GM18870 (cell line): Measurements from ENCODE around the gene ATOH8.
"Not testable (repeated sequence)": the region's sequence is repeated elsewhere in the genome, so short reads cannot be mapped to it uniquely, and the experiment has no call there.

Experiments used
- ATAC-seq: cut with Tn5 transposase; IDR thresholded peaks from one replicate; pipeline ENCODE4 v1.9.1; 2021; ENCODE audit warnings: moderate library complexity; ENCODE audit not compliant: unreplicated experiment

The ATOH8 gene

DNA sequence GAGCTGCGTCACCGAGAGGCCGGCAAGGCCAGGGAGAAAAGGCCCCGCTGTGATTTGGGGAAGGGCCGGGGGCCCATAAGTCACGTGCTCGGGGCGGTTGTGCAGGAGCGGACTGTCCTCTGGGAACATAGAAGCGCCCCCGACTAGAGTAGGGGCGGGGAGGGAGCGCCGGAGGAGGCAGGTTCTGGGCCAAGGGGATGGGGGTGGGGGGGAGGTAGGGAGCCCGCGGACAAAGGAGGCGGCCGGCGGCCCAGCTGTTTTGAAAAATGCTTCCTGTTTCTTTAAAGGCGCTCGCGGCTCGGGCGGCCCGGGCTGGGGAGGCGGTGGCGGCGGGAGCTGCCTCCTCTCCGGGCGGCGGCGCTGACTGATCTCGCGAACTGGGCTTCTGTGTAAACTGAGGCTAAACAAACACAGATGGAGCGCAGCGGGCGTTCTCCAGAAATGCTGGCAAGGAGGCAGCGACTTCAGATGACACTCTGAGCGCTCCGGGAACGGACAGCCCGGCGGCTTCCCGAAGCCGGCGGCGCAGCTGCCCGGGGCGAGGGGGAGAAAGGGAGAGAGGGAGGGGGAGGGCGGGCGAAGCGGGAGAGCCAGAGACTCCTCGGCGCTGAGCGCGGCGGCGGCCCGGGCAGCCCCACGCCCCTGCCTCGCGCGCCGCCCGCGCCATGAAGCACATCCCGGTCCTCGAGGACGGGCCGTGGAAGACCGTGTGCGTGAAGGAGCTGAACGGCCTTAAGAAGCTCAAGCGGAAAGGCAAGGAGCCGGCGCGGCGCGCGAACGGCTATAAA, at the start of gene ATOH8:
TSS of gene ATOH8 (plus strand) at position 467 of the 788 bp plus-strand sequence. CDS start at position 666, 199 bp downstream.
- no peak for ATAC-seq

- ATAC-seq = no peak
Observed at GRCh38 chr2:85704038-85704437, 49.8 kb upstream of the ATOH8 start.

GRCh38 chr2:85704800-85705679, 48.8 kb upstream of the ATOH8 start:
- no peak for ATAC-seq

- no peak for ATAC-seq
Observed at GRCh38 chr2:85705680-85706039, 48.1 kb upstream of the ATOH8 start.

- ATAC-seq = no peak
Observed at GRCh38 chr2:85706063-85706462, 47.7 kb upstream of the ATOH8 start.

GRCh38 chr2:85706599-85707296, 47.0 kb upstream of the ATOH8 start:
- no peak for ATAC-seq

GRCh38 chr2:85707304-85707703, 46.5 kb upstream of the ATOH8 start:
- no peak for ATAC-seq

GRCh38 chr2:85708641-85709040, 45.1 kb upstream of the ATOH8 start:
- ATAC-seq = no peak

DNA sequence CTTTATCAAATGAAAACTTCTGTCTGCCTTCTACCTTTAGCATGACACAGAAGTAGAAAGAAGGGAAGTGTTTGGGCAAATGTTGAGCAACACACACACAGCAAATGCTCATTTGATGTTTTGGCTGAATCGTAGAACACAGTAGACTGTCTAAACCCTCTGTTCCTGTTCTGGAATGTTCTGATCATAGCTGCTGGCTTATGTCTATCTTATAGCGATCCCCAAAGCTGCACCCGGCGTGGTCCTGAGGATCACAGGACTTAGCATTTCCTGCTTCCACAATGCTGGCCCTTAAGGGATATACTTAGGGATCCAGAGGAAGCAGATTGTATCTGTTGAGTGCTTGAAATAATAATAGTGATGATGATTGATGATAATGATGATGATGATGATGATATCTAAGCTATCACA, 44.4 kb upstream of the ATOH8 start:
- ATAC-seq = no peak

- no peak for ATAC-seq
Observed at GRCh38 chr2:85710687-85711577, 42.9 kb upstream of the ATOH8 start.

DNA sequence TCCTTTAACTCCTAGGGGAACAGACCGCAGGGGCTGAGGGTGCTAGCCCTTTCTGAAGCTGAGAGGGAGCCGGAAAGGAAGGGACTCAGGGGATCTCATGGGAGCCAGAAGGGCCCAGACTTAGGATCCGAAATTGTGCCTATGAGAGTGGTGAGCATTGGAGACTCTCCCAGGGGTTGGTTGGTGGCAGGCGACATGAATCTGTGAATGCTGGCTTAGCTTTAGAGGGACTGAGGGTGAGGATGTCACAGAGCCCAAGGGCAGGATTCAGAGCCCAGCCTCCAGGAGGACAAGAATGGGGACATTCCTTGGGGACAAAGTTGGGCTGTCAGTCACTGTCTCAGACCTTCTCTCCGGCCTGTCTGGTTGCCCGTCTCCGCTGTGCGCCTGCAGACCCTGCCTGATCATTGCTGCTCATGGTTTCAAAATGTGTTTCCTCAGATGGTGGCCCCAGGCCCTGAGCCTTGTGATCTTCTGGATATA, 42.2 kb upstream of the ATOH8 start:
- ATAC-seq = no peak

DNA sequence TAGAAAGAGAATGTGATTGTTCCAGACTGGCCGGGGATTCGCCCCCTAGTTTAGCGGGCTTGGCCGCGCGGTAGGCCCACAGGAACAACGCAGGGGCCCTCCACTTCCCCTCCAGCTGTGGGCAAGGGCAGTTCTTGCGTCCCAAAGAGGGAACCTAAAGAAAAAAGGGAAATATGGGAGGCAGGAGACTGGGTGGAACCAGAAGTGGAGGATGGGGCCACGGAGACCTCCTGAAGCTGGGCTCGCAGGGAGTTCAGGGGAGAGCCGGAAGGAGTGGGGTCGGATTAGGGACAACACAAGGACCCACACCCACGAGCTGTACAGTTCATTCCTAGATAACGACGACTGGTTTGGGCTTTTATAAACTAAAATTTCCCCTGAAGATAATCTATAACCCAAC, 41.5 kb upstream of the ATOH8 start:
- ATAC-seq = no peak

- no peak for ATAC-seq
Observed at GRCh38 chr2:85712849-85713612, 40.8 kb upstream of the ATOH8 start.

DNA sequence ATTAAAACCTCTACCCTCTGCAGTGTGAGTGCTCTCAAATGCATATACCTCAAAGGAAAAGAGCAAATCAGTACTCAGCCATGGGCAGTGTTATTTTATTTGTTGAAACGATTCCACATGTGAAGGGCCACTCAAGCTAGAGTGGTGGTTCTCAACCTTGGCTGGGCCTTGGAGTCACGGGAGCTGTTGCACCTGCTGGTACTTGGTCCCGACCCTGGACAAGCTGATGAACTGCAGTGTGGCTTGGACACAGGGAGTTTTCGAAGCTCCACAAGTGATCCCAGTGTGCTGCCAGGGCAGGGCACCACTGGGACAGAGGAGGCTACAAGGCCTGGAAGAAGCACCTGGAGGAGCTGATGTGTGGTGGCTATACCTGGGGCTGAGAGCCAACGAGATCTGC, 40.0 kb upstream of the ATOH8 start:
- ATAC-seq = no peak

GRCh38 chr2:85714421-85714820, 39.4 kb upstream of the ATOH8 start:
- ATAC-seq = not testable (repeated sequence)

- no peak for ATAC-seq
Observed at GRCh38 chr2:85714841-85715240, 39.0 kb upstream of the ATOH8 start.

DNA sequence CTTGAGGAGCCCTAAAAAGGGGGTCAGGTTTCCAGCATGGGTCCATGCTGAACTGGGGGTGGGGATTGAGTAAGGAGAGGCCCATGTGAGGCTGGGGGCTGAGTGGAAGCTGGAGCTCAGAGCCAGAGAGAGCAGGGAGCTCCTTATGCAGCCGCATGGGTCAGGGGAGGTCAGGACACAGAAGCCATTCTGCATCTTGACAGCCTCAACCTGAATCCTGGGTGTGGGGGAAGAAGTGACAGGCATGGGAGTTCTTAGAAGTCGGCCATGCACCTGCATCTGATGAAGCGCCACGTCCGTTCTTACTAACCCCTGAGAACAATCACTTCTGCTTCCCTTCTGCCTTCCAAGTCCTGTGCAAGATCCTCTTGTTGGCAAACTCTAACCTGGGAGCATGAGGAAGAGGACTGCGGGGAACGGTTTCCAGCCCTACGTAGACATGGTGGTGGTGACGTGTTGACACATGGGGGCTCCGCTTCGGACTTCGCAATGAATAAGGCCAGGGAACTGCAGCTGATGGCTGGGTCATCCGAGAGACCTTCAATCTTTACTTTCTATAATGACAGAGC, 37.4 kb upstream of the ATOH8 start:
- ATAC-seq = no peak

DNA sequence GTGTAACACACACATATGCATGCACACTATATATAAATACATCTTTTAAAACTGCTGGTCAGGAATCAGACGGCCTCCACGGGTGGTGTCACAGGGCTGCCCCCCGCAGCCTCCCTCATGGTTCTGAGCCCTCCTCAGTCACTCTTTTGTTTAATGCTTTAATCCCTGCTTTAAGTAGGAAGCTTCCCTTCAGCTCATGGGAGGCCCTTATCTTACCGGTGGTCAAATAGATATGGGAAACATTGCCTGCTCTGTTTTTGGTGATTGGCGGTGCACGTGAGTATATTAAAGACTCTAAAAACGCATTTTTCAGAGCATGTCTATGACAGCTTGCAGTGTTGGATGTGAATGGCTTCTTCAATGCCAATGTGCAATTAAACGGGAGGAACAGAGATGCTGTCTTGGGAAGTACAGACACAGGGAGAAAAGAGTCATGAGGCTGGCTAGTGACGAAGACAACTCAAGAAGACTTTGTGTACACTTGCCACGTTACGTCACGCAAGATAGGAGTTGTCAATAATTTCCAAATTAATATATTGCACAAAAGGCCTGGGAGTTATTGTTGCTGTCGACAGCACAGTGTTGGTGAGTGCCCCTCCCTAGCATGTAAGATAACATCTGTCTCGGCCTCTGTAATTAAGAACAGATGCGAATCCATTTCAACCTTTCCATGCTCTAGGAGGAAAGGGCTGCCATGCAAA, 36.3 kb upstream of the ATOH8 start:
- ATAC-seq = no peak

- no peak for ATAC-seq
Observed at GRCh38 chr2:85718009-85718391, 35.8 kb upstream of the ATOH8 start.
